Right lobe of liver (tissue), 4 donors: ENCODE results near the gene CXorf49.
"Not testable (repeated sequence)": the region's sequence is repeated elsewhere in the genome, so short reads cannot be mapped to it uniquely, and the experiment has no call there.

Experiments used
- CTCF ChIP-seq, 4 donors: fragments of 200-600 bp in 3 of 4; fragments of 450-650 bp in 1 of 4; IDR thresholded peaks; one replicate each; pipeline versions ENCODE4 v1.5.1 to v1.8.0; 2016 to 2022; ENCODE audit warnings: antibody characterized with exemption in 4 of 4, mild to moderate bottlenecking in 2 of 4
- POLR2A ChIP-seq: fragments of 450-650 bp; IDR thresholded peaks from one replicate; pipeline ENCODE4 v1.6.1; 2017; ENCODE audit warnings: antibody characterized with exemption, mild to moderate bottlenecking
- donor health status: DM: no; HTN: no; CAD: no.
- donor health status: DM: no; HTN: no; CAD: no.
- donor health status: DM: no; HTN: yes; CAD: no.

GRCh38 chrX:71715551-71715950, 2.5 kb downstream of the CXorf49 start:
- not testable (repeated sequence) for TF ChIP-seq POLR2A; CTCF (IDR thresholded peaks at IDR 0.05)
